ENCODE measurements around the gene FCER1G.

The FCER1G gene

DNA sequence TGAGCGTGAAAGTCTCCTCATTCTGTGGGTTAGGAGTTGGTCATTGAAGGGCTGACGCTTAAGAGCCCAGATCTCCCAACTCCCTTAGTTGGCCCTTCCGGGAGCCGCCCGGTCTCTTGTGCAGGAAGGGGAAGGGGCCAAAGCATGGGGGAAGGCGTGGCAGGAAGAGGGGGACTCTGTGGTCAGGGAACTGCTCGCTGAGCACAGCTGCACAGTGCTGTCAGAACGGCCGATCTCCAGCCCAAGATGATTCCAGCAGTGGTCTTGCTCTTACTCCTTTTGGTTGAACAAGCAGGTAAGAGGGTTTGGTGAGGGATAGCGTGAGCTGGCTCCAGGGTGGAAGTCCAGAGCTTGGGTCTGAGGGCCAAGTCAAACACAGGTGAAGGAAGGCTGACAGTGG is at the start of gene FCER1G:
Gene FCER1G (plus strand): TSS at position 220 of the 400 bp plus-strand sequence. CDS start 27 bp downstream, at position 247.
- no peak for DNase-seq

DNA sequence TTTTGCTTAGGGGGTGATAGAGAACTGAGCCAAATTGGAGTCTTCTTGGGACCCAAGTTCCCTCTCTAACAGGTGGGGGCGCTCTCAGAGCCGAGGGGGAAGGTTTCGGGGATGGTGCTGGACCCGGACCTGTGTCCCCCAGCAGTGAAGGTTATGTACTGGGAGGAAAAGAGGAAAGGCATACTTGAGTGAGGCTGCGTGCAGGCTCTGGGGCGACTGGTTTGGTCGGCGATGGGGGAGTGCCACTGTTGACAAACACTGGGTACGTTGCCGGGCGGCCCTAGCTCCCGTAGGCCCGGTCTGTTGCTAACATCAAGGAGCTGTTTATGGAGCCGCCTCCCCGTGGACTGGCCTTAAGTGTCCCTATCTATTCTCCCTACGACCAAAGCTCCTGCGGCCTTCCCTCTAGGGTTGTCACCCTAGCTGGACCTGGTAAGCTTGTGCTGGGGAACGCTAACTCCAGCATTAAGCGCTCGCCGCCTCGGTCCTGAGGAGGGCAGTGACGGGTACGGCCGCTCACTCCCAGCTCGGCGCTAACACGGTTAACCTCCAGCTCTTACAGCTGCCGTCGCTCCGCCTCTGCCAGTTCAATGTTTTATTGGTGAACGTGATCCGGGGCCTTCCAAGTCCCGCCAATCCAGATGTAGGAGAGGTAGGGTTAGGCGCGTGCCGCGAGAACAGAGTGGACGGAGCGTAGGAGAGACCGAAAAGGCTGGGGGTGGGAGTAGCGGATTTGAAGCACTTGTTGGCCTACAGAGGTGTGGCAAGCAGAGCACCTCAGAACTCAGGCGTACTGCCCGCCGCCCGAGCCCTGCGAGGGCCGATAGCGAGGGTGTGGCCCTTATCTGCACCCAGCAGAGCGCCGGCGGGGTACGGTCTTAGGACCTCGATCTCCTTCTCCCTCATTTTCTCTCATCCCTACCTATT is 49.1 kb upstream of the FCER1G start, which contains the start of gene PPOX:
Gene PPOX (plus strand): TSS at position 685 of the 927 bp plus-strand sequence. CDS start 422 bp downstream, outside the sequence.
- peak; percentile 97 for DNase-seq

DNA sequence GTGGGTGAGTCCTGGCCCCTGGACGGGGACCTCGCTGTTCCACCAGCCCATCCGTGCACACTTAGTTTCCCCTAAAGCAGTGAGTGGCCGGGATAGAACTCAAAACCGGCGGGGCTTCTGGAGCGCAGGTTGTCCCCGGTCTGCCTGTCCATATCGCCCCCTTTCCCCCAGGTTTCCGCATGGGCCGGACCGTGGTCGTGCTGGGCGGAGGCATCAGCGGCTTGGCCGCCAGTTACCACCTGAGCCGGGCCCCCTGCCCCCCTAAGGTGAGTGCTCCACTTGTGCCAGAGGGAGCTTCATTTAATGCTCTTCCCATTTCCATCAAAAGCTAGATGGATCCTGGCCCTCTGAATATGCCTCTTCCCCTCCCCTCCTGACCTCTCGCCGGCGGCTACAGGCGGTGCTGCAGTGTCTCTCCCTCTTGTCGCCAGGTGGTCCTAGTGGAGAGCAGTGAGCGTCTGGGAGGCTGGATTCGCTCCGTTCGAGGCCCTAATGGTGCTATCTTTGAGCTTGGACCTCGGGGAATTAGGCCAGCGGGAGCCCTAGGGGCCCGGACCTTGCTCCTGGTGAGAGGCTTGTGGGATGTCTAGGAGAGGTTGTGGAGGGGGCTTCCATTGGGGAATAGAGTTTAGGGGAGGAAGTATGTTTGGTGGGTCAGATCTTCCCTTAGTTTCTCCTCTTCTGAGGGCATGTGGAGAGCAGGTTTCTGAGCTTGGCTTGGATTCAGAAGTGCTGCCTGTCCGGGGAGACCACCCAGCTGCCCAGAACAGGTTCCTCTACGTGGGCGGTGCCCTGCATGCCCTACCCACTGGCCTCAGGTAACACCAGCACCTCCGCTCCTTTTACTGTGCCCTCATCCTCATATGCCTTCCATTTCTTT is 48.2 kb upstream of the FCER1G start:
- DNase-seq: peak; percentile 36

DNA sequence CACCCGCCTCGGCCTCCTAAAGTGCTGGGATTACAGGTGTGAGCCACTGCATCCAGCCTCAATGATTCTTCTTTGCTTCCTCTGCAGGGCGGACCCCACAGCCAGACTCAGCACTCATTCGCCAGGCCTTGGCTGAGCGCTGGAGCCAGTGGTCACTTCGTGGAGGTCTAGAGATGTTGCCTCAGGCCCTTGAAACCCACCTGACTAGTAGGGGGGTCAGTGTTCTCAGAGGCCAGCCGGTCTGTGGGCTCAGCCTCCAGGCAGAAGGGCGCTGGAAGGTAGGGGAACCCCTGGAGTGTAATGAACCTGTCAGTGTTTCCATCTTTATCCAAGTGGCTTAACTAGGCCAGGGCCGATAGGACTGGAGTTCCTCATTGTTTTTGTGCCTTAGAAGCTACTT is 46.2 kb upstream of the FCER1G start:
- DNase-seq: no peak

DNA sequence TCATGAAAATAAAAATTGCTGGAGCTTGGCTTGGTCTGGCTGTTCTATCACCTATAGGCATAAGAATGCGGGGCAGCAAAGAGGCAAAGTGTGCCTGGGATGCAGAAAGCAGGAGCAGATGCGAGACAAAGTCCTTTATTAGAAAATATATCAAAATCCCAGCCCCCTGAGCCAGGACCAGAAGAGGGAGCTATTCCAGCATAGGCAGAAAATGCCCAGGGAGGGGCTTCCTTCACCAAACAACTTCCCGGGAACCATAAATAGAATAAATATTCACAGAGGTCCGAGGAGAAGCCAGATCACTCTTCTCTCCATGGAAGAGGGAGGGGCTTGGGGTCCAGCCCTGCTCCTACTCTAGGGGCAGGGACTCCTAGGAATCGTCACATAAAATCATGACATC is 43.9 kb upstream of the FCER1G start:
- no peak for DNase-seq

DNA sequence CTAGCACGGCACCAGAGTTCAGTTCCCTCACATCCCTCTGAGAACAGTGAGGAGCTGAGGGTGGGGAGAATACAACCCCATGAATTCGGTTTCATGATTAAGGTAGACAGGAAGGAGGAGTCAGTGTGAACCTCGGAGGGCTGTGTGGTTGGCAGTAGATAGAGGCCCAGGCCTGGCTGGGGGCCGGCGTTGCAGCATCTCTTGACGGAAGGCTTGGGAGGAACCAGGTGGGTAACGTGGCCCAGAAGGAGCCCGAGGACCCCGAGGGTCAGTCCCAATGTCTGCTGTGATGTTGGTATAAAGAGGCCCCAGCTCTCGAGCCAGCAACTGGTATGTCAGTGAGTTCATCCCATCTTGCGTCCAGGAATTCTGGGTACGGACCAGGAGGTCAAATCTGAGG is 43.4 kb upstream of the FCER1G start:
- no peak for DNase-seq

DNA sequence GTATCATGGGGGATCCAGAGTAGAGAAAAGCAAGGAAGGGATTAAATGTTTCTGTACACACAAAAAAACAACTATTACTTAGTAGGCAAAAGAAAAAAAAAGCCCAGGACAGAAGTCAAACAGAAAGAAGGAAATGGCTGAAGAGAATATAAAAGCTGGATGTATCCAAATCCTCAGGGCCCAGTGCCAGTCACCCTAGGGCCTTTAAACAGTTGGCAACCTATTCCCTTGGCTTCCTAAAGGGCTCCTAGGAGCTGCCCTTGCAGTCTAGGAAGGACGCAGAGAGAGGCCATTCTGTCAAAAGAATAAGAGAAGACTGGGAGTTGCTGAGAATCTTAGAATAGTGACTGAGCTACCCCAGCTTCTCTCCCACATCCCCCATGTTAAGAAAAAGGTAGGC is 42.7 kb upstream of the FCER1G start:
- DNase-seq: no peak

DNA sequence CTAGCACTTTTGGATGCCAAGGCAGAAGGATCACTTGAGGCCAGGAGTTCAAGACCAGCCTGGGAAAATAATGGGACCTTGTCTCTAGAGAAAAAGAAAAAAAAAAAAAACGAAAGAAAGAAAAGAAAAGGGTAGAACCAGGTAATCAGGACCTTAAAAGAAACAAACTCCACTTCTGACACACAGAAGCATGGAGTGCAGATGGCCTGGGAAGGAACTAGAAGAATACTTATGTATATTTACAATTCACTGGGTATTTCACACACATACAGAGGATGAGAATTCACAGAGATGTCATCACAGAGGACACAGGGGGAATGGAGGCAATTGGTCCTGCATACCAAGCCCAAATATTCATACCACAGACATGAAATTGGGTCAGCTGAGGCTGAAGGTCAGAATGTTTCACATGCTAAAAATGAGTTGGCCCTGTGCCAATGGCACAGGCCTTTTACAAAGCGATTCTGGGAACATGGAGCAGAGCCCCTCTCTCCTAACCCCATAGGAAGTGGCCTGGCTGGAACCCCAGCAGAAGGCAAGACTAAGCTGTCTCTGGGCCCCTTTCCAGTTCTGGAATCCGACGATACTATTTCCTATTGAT is 42.2 kb upstream of the FCER1G start:
- DNase-seq: no peak

DNA sequence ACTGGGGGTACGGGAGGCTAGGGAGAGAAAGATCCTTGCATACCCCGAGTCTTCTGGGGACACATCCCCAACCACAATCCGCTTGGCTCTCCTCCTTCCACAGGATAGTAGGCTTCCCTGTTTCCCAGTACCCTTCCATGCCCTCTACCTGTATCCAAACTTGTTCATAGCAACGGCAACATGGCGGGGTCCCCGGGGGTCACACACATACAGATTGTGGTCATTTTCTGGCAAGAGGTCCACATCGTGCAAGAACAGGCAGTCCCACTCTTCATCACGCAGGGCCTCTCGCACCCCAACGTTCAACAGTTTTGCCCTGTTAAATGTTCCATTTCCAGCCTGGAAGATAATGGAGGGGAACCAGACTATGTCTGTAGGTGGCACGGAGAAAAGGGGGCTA is 41.4 kb upstream of the FCER1G start:
- no peak for DNase-seq

DNA sequence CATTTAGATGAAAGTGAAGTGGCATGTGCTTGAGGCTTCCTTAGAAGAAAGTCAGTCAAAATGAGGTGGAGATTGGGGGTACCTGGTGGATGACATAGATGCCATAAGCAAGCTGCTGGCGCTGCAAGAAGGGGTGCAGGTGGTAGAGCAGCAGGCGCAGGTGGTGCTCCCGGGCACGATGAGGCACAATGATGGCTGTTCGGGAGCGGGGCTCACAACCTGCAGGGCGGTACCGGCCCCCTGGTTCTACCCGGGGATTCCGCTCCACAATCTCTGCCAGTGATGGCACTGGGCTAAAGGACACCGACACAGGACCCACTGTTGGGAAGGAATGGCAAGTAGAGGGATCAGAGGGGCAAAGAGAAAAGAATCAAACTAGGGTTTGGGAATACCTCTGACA is 40.2 kb upstream of the FCER1G start:
- no peak for DNase-seq

DNA sequence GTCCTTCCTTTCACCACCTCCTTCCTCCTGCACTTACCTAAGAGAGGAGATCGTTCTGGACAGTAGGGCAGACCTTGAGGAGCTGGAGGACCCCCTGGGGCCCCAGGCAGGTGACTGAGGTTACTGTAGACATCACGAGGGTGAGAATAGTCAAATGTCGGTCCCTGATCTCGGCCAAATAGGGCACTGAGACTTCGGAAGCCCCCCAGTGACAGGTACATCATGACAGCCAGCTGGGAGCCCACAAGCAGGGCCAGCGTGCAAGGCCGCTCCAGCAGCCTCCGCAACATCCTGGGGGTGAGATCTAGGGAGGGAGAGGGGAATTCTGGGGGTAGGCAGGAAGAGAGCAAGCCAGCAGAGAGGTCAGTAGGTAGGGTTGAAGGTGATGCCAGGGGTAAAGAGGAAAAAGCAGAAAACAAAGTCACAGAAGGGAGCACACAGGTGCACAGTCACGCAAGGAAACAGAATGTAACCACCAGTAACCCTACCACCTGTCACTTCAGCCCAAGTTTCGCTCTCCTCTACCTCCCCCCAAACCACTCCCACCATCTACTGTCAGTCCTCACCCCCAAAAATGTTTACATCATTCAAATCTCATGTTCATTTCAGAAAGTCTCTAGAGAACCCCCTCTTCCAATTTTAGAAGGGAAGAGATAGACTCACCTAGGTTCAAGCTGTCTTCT is 39.2 kb upstream of the FCER1G start:
- no peak for DNase-seq

DNA sequence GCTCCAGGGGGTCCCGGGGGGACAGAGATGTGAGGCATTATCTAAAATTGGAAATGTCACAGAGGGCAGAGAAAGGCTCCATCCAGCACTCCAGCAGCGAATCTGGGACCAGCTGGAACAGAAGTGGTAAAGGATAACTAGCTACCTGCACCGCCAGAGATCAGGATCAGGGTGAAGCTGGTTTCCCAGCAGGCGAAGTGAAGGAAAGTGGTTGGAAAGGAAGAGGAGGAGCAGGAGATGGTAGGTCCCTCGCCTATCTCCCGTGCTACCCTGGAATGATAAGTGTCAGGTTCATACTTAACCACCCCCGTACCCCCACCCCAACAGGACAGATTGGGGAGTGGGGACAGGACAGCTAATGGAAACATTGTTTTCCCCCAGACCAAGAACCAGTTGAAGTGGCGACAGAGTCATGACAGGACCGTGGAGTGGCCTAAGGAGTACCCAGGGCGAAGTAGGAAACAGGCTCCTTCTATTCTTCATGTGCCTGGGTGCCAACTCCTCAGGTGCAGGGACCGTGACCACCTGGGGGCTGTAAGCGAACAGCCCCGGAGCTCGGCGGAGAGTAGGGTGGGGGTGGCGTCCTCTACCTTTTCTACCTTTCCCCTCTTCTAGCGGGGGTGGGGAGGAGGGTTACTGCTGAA is 38.5 kb upstream of the FCER1G start:
- peak; percentile 47 for DNase-seq

DNA sequence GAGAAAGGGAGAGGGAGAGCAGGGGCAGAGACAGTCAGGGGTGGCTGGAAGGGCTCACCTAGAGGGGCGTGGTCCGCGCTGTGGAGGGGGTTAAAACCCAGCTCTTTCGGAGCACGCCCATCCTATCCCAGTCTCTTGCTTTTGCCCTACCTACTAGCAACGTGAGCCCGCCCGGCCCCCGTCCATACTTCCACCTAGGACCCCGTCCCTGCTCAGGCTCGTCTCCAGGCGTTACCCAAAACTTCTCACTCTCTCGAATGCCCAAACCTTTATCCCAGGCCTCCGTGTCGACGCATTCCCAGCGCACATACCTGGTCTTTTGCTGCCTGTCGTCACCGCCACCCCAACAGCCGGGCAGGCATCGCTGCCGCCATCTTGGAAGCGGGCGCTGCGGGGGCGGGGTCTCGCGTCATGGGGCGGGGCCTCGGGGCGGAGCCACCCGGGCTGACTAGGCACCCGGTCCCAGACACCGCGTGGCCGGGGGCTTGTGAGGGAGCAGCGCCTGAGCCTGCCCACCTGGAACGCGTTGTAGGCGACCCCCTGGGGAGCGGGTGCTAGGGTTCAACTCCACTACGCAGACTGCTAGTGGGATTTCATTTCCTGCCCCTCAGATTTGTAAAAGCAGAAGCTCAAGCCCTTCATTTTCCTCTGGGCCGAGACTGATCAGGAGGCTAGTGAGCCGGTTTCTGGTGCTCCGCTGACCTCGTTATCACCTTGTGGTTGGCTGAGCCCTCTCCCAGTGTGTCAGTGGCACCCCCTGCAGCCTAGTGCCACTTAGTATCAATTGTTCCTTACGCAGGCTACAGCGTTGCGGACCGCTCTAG is 37.8 kb upstream of the FCER1G start, which contains the start of gene B4GALT3:
Gene B4GALT3 (minus strand): TSS at position 396 of the 824 bp plus-strand sequence. CDS start 1,447 bp downstream, outside the sequence.
- DNase-seq: peak; percentile 89

DNA sequence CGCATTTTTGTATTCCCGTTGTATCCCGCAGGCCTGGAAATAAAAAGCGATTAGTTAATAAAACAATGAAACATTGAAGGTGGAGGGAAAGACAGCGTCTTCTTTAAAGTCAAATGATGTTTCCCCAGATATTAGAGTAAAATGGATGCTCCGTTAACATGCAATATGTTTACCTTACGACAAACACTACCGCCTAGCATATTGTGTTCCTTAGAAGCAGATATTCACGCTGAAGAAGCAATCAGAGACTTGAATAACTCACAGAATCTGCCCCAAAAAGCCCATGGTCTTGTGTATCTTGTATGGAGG is 37.2 kb upstream of the FCER1G start:
- DNase-seq: peak; percentile 69

DNA sequence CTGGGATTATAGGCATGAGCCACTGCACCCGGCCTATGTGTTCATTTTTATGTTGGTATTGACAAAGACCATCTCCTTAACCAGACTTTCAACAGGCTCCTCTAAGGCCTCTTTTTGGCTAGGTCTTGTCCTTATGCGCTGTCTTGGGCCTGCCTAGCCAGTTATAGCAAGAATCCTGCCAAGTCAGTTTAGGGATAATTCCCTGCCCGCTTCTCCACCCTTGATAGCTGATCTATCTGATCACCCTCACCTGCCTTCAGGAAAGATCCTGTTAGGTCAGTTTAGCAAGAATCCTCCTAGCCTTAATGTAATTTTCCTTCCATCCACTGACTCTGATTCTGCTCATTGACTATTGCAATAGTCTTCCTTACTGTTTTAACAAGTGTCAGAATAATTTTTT is 35.4 kb upstream of the FCER1G start:
- DNase-seq: no peak

DNA sequence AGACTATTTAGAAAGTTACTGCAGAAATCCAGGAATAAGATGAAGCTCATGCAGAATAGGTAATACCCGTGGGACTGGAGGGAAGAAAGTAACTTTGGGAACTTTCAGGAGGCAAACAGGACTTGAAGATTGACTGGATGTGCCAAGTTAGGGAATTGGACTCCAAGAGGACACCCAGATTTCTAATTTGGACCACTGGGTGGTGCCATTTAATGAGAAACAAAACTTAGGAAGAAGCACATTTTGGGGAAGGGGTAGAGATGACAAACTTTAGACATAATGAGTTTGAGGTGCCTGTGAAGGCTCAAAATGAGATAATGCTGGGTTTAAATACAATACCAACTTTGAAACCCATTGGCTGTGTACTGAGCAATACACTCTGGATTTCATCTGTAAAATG is 34.5 kb upstream of the FCER1G start:
- no peak for DNase-seq

DNA sequence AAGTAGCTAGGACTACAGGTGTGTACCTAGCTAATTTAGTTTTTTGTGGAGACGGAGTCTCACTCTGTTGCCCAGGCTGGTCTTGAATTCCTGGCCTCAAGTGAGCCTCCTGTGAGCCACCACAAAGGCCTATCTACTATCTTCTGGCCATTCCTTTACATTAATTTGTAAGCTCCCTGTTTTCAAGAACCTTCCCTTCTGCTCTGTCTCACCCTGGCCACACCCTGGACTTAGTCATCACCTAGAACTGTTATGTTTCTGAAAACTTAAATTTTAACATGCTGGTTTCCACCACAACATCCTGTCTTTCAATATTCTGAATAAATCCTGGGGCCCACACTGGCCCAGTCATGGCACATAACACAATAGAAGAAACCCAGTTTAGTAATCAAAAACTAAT is 32.9 kb upstream of the FCER1G start:
- DNase-seq: no peak

DNA sequence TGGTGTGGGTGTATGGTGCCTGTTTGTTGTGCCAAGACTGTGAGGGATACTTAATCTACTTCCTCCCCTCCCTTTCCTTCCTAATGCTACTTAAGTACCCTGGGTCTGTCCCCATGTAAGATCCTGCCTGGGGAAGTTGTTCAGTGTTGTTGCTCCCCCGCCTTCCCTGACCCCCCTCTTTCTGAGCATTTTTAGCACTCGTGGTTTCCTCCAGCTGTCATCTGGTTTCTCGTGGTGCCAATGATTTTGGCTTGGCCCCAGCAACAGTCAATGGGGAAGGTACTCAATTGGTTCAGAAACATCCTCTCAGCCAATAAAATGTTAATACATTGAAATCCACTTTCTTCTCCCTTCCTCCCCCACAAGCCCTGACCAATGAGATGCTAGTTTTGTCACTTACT is 29.8 kb upstream of the FCER1G start:
- peak; percentile 2 for DNase-seq

DNA sequence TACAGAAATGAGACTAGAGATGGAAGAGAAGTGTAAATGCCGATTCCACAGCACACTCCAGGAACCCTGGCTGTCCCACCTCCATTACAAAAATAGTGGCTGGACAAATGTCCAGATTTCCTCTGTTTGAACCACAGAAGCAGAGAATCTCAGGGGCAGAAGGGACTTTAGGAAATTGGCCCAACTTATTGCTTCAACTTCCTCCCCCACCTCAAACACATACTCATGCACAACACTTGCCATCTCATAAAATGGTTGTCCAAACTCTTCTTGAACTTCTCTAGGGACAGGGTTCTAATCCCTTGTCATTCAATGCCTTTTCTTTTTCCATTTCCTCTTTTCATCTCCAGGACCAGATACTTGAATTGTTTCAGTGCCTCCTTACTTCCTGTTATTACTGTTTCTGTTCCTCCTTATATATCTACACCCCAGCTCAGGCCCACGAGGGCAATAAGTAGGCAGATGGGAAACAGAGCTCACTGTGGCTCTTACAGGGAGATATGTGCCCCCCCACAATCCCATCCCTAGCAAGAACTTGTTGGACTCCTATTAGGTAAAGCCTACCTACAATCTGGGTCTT is 29.3 kb upstream of the FCER1G start:
- DNase-seq: no peak

DNA sequence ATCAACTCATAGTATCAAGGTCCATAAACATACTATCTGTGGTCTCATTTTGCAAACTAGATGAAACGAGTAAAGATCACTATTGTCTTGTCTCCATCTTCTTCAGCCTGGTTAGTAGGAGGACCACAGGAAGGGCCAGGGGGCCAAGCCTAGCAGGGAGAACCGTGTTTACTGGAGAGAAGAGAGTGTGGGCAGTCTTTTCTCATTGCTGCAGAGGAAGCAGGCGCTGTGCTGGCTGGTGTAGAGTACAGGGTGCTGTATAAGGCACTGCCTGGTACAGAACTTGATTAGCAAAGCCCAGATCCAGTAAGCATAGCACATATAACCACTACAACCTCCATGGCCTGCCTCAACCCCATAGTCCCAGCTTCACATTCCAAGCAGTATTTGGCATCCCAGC is 27.8 kb upstream of the FCER1G start:
- DNase-seq: no peak

DNA sequence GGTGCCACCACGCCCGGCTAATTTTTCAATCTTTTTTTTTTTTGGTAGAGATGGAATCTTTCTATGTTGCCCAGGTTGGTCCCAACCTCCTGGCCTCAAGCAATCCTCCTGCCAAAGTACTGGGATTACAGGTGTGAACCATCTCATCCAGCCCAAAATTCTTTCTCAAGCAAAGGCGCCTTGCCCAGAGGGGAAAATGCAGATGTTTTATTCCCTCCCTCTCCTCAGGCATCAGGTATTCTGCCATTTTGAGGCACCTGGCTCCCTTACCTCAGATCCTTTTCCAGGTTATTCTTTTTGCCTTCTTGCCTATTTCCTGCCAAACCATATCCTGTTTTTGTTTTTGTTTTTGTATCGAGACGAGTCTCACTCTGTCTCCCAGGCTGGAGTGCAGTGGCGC is 26.7 kb upstream of the FCER1G start:
- DNase-seq: no peak
